NCI-H345 treated with DMSO at 0.1 percent for 48 hours (cell line): ENCODE data around the gene GAR1.
"Not testable (repeated sequence)": the region's sequence is repeated elsewhere in the genome, so short reads cannot be mapped to it uniquely, and the experiment has no call there.

Experiments
- DNase-seq: peaks from one replicate; lab custom pipeline; 2025; ENCODE audit not compliant: unreplicated experiment; lab: John Stamatoyannopoulos, UW

The GAR1 gene

GRCh38 chr4:109815151-109816081, at the start of gene GAR1:
Gene GAR1 (plus strand): TSS chr4:109815762. CDS start chr4:109816165, 403 bp downstream.
- DNase-seq, result peak; percentile 76

- DNase-seq, result not testable (repeated sequence)
Observed at GRCh38 chr4:109782092-109782491, 33.5 kb upstream of the GAR1 start.

GRCh38 chr4:109786846-109787245, 28.7 kb upstream of the GAR1 start:
- DNase-seq, result no peak

DNA sequence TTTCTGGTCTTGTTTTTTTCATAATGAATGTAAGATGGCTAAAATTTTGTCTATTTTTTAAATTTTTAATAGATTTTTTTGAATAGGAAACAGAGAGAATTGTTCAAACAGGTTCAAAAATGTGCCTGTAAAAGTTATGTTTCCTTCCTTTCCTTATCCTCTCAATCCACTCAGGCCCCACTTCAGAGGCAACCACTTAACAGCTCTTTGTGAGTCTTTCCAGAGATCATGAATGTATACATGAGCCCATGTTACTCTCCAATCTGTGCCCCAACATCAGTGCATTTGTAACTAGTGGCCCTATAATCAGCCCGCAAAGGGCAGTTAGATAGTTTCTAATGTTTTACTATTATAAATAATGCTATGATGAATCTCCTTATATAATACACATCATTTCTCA, 27.8 kb upstream of the GAR1 start:
- DNase-seq, result no peak

GRCh38 chr4:109795059-109795458, 20.5 kb upstream of the GAR1 start:
- no peak for DNase-seq

DNA sequence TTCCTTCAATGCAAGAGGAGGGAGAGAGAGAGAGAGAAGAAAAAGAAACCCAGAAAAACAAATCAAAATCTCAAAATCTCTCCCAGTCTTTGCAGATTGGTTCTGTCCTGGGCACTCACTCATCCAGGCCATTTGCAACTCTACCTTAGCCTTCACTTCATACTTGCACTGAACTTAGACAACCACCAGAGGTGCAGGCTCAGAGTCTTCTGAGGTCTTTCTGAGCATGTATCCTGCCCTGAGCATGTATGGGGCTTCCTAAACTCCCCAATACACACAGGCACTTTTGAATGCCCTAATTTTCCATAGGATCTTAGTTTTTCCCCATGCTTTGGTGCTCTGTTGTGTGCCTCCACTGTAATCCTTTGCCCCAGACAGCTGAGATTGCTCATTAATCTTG, 16.7 kb upstream of the GAR1 start:
- DNase-seq, result no peak

- DNase-seq, result no peak
Observed at GRCh38 chr4:109801099-109801789, 14.3 kb upstream of the GAR1 start.

- DNase-seq, result no peak
Observed at GRCh38 chr4:109801895-109802319, 13.7 kb upstream of the GAR1 start, which contains the start of gene CFI. Gene CFI (minus strand): TSS chr4:109801999. CDS start chr4:109801971, 28 bp downstream.

DNA sequence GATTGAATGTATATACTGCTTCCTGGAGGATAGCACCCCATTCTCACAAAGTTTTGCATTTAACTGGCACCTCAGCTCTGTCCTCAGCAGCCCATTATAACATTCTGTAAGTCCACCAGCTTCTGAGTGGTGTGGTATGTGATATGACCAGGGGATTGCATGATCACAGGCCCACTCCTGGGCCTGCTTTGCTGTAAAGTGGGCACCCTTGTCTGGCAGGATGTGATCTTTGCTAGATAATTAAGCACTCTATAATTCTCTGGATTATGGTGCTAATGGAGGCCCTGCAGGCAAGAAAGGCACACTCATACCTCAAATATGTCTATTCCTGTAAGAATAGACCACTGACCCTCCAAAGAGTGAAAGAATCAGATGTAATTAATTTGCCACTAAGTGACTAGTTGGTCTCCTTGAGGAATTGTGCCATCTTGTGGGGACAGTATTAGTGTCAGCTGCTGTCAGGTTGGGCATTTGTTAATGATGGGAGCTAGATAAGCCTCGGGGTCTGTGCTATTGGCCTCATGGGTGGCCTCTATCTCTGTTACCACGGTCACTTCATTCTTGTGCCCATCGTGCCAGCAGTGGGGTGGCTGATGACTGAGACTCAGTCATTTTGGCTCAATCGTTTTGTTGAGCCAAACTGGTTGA, 11.5 kb upstream of the GAR1 start:
- DNase-seq, result peak; percentile 31

DNA sequence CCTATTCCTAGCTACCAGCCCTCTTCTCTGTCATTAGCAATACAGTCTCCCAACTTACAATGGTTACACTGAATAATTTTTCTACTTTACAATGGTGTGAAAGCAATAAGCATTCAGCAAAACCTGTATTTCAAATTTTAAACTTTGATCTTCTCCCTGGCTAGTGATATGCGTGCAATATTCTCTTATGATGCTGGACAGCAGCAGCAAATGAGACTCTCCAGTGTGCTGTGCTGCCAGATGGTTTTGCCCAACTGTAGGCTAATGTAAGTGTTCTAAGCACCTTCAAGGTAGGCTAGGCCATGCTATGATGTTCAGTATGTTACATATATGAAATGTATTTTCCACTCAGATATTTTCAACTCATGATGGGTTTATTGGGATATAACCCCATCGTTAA, 5.9 kb upstream of the GAR1 start:
- no peak for DNase-seq

GRCh38 chr4:109810552-109811387, 4.8 kb upstream of the GAR1 start:
- DNase-seq, result no peak

GRCh38 chr4:109811707-109812106, 3.9 kb upstream of the GAR1 start:
- no peak for DNase-seq

DNA sequence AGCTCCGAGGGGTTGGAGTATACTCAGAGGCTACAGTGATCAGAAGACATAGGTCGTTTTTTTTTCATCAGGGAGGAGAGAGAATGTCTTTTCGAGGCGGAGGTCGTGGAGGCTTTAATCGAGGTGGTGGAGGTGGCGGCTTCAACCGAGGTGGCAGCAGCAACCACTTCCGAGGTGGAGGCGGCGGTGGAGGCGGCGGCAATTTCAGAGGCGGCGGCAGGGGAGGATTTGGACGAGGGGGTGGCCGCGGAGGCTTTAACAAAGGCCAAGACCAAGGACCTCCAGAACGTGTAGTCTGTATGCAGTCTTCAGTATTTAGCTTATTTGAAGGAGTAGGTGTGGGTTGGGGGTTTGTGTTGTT, 500 bp downstream of the GAR1 start:
- no peak for DNase-seq

- no peak for DNase-seq
Observed at GRCh38 chr4:109816894-109817293, 1.3 kb downstream of the GAR1 start.

- no peak for DNase-seq
Observed at GRCh38 chr4:109818268-109818667, 2.7 kb downstream of the GAR1 start.

DNA sequence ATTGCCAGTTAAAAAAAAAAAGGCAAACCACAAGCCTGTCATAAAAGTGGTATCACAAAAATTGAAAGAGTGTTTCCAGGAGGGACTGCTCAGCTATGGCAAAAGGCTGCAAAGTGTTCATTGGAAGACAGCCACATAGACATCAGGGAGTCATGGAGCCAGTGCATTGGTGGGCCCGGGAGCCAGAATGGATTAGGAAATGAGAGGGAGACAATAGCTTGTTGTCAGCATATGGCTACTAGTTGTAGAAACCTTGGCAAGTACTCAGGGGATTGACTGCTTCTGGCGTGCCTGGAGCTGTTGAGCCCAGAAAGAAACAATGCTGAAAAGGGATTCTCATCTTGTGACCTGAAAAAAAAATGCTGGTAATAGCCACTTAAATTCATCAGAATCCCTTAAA, 5.0 kb downstream of the GAR1 start:
- DNase-seq, result no peak

DNA sequence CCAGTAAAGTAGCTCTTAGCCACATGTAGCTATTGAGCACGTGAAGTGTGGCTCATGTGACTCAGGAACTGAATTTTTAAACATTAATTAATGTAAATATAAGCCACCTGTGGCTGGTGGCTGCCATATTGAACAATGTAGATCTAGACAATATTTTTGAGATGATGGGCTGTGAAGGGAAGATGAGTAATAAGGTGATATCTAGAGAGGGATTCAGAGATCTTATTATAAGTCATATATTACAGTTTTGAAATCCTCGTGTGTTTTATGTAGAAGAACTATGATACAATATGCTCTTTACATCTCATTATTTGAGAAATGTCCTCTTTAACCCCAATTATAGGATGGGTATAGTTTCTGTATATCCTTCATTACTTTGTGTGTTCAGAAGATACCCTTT, 5.6 kb downstream of the GAR1 start:
- no peak for DNase-seq

- no peak for DNase-seq
Observed at GRCh38 chr4:109826719-109827118, 11.2 kb downstream of the GAR1 start.

DNA sequence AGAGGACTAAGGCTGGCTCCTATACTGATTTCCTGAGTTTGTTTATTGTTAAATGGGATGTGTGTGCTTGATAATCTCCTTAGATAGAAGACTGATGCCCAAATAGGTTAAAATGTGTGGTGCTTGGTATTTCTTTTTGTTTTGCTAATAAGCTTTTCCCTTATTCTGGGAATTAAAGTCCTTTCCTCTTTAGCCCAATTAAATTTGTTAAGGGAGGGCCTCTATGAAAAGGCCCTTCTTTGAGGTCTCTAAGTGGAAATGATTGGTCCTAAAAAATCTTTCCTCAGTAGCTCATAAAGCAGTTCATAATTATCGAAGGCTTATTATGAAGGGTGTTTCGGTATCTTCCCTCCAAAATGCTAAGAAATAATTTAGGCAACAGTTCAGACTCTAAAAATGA, 12.1 kb downstream of the GAR1 start, which contains the start of gene RRH:
Gene RRH (plus strand): TSS at position 301 of the 400 bp plus-strand sequence. CDS start 56 bp downstream, at position 357.
- DNase-seq, result no peak

GRCh38 chr4:109833756-109834155, 18.2 kb downstream of the GAR1 start:
- DNase-seq, result no peak

GRCh38 chr4:109836985-109837384, 21.4 kb downstream of the GAR1 start:
- no peak for DNase-seq
